ENCODE measurements around the gene NTMT1.

The NTMT1 gene

DNA sequence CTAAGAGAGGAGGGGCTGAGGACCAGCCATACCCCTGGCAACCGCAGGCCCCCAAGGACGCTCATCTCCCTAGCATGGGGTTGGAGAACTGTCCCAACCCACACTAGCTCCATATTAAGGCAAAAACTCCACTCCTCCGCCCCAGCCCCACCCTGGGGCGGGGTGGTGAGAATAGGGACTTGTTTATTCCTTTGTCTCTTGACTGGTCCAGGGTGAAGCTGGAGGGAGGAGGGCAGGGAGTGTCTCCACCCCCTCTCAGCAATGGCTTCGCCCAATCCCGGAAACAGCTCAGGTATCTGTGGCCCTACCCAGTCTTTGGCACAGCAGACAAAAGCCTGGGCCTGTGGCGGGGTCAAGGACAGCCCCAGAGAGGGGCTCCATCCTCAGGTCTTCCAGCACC, 56.4 kb downstream of the NTMT1 start:
- DNase-seq, result no peak

- DNase-seq, result no peak
Measured at GRCh38 chr9:129685220-129685932, 59.4 kb downstream of the NTMT1 start.

All from activated CD8-positive, alpha-beta memory T cell treated with anti-CD3 and anti-CD28 coated beads, Interleukin-2, amount 50 U/mL, for 4 hours (primary cell).